Ramos (cell line): ENCODE data around the gene SPOCK1.
"Not testable (repeated sequence)": the region's sequence is repeated elsewhere in the genome, so short reads cannot be mapped to it uniquely, and the experiment has no call there.

ENCODE experiments used
- in situ Hi-C: fragments of 300-500 bp; cut with MboI; formaldehyde crosslinking; loops from one replicate; pipeline ENCODE4 v1.14.3; 2022; ENCODE audit warnings: low sequenced_read_pairs; ENCODE audit not compliant: unreplicated experiment

Gene SPOCK1

DNA sequence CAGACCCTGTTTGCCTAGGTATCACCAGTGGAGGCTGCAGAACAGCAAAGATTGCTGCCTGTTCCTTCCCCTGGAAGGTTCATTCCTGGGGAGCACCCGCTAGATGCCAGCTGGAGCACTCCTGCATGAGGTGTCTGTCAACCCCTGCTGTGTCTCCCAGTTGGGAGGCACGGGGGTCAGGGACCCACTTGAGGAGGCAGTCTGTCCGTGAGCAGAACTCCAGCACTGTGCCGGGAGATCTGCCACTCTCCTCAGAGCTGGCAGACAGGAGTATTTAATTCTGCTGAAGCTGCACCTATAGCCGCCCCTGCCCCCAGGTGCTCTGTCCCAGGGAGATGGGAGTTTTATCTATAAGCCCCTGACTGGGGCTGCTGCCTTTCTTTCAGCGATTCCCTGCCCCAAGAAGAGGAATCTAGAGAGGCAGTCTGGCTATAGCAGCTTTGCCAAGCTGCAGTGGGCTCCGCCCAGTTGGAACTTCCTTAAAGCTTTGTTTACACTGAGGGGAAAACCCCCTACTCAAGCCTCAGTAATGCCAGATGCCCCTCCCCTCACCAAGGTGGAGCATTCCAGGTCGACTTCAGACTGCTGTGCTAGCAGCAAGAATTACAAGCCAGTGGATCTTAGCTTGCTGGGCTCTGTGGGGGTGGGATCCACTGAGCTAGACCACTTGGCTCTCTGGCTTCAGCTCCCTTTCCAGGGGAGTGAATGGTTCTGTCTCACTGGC lies 545.6 kb downstream of the SPOCK1 start:
- in situ Hi-C loops = not testable (repeated sequence)

DNA sequence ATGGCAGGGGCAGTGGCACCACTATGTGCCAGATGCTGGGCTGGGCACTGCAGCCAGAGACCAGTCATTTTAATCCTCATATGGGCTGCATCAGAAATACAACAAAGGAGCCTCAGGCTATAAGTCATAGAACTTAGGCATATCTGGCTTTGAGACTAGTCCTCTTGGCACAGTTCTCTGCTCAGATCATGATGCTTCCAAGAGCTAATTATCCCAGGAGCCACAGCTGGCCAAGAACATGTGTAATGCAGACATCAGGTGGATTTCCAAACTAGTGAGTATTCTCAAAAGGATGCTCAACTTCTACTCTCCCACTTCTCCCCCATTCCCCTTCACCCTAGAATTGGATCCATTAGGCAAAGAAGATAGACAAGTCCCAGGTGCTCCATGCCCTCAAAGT lies 571.6 kb downstream of the SPOCK1 start:
- in situ Hi-C loops = no loop called here

DNA sequence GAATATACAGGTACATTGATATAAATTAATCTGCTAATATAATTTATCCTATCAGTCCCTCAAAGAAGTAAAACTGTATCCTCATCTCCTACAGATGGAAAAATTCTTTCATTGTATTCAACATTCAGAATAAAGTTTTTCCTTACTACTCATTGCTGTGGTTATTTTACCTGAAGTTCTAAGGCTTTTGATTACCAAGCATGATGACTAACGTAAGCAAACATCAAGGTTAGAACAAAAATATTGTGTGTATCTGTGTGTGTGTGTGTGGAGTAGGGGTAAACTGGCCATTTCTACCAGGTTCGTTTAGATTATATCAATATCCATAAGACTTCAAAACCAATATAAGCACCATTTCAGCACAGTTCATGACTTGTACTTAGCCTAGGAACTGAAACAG lies 573.1 kb downstream of the SPOCK1 start:
- in situ Hi-C loops = no loop called here
